HG03135 (cell line): ENCODE measurements around the gene KCNAB1.
A peak's percentile ranks its signal among the peaks of the same experiment; 100 is the strongest.

Experiments used
- ATAC-seq: cut with Tn5 transposase; IDR thresholded peaks from one replicate; pipeline ENCODE4 v1.9.1; 2021; ENCODE audit warnings: mild to moderate bottlenecking, moderate library complexity; ENCODE audit not compliant: unreplicated experiment

Gene KCNAB1

DNA sequence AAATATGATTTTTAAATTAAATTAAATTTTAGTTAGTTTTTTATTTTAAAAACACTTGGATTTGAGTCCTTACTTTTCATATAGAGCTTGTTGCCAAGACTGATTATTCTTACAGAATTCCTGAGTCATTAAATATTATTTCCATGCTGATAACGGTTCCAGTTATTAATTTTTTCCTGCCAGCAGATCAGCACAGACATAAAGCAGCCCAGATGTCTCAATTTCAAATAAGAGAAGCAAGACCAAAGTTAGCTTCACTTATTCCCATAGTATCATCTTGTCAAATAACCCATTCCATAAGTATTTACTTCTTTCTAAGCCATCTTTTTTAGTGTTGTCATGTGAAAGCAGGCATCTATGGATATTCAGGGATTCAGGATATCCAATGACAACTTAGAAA lies 359.2 kb downstream of the KCNAB1 start:
- ATAC-seq, result no peak

DNA sequence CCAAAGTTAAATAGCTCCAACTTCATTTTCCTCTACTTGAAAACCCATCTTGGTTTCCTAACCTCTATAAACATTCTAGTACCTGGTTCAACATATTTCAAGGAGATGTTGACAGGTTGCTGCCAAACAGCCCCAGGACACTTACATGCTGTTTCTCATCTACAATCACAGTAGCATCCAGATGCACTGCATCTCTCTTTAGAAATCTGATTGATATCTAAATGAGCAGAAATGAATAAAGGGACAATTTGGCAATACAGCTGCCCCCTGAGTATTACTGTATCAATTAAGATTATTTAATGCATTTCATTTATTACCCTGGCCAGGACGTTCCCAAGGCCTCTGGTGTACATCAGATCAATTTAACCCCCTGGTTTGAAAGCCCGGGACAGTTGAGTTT lies 360.6 kb downstream of the KCNAB1 start:
- ATAC-seq, result no peak

DNA sequence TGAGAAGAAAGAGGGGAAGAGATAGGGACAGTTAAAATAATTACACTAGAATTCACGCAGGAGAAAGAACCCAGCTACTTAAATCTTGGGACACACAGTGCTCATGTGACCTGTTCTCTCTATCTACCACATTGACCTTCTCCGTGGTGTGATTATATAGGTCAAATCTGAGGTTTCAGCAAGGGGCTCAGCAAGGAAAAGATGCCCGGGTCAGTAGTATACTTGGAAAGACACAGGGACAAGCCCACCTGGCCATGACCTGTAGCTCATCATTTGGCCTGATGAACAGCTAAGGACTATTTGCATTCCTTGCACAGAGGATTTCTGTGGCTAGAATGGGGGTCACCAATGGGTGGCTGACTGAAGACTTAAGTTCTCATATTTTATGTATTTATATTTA lies 362.6 kb downstream of the KCNAB1 start:
- peak; percentile 10 for ATAC-seq

DNA sequence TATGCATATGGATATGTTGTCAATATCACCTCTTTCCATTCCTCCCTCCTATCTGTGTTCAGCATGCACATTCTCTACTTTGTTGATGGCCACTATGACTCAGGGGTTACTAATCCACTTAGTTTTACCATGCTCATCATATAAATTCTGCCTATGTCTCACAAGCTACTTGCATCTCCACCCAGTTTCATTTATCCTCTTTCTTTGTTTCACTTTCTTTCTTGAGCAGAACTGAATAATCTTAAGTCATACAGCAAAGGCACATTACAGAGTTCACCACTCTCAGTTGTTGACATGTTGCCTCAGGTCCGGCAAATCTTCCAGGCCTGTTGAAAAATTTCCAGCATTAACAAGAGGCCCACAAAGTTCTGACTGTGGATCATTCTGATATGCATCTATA lies 363.0 kb downstream of the KCNAB1 start:
- peak; percentile 90 for ATAC-seq

DNA sequence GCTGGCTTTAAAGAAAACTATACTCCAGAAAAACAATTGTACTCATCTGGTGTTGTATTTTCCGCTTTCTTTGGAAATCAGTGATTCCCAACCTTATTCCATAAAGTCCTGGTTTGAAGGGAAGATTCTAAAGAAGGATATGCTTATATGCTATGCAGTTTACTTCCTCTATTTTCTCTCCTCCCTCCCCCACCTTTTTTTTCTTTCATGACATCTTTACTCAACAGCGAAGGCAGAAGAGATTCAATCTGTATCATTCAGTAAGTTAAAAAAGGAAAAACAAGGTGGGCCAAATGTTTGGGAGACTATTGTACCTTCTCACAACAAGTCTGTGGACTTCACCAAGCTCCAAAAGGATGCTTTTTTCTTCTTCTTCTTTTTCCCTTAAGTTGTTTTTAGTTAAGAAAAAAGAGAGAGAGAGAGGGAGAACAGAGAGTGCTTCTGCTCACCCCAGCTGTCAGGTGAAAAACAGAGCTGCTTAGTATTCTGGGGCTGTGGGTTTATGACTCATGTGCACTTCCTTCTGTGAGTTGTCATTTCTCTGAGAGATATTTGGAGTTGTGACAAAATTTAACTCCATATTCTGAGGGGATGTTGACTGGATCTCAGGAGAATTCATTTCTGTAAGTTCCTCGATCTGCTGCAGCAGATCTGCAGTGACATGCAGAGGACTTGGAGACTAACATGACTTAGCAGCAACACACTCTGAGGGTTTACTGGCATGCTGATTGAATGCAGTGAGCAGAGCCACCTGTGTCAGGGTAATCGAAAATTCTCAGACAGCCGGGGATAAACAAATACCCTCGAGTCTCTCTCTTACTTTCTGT lies 363.8 kb downstream of the KCNAB1 start:
- peak; percentile 85 for ATAC-seq

DNA sequence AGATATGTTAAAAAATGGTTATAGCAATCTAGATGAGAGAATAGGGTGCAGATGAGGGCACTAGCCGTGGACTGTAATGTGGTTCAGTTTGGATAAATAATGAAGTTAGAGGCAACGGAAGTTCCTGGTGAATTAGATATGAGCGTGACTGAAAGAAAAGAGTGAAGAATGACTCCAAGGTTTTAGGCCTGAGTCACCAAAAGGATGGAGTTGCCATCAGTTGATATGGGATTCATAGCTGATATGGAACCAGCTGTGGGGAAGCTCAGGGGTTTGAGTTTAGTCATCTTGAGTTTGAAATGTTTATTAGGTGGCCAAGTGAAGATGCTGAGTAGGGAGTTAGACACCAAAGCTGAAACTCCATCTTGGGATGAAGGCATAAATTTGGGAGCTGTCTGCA lies 368.4 kb downstream of the KCNAB1 start:
- no peak for ATAC-seq

DNA sequence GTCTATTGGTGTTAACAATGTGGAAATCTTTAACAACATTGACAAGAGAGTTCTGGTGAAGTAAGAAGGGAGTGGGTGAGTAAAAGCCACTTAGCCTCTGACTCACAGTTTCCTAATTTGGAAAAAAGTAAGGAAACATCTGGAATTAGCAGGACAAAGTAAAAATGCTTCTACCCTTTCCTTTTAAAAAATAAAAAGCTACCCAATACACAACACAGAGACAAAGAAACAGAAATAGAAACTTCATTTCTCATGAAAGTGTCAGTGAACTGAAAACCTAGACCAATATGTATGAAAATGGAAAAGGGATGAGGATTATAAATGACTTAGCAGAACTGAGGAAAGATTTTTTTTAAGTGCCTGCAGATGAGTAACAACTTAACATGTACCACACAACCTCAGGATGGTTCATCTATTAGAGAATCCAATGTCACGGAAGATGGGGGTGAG lies 369.1 kb downstream of the KCNAB1 start:
- ATAC-seq, result no peak

DNA sequence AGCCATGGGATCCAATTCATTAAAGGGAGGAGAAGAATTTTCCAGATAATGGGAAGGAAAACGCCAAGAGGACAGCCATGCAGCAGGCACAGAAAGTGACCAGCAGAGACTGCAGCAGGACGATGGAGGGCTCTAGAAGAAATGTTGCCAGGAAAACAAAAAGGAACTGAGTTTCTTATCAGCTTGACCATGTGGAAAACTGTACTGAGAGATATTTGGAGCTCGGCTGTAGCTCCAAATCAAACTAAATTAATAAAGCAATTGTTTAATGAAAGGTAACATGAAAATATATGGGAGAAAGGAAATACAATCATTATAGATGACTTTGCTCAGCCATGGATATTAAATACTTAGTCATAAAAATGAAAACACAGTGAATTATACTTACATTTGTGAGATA lies 370.8 kb downstream of the KCNAB1 start:
- no peak for ATAC-seq

DNA sequence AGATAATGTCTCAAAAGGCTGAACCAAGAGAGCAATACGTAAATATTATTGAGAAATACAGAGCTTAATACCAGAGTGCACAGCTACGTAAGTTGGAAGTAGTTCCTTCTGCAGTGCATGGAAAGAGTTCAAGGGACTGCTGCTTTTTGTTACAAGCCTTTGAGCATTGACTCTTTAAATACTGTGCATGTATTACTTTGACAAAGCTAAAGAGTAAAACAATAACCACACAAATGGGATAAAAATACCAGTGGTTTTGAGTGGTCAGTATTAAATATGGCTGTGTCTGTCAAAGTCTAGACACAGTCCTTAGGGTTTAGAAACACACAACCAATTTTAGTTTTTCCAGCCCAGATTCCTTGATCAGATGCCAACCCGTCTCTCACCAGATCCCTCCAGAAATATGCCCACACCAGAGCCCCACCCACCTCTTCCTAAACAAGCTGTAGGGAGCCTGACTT lies 372.5 kb downstream of the KCNAB1 start:
- no peak for ATAC-seq

DNA sequence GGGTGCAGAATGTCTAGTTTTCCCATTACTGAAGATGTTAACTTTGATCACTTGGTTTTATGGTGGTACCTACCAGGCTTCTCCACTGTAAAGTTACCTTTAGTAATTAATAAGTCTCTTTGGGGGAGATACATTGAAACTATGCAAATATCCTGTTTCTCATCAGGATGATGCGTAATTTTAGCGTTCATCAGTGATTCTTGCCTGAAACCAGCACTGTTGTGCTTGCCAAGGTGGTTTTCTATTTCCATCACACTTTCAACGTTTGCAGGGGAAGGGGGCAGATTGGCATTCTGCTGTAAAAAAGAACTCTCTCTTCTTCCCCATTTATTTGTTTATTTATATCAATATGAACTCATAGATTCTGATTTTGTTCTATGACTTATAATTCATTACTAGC lies 373.5 kb downstream of the KCNAB1 start:
- no peak for ATAC-seq

DNA sequence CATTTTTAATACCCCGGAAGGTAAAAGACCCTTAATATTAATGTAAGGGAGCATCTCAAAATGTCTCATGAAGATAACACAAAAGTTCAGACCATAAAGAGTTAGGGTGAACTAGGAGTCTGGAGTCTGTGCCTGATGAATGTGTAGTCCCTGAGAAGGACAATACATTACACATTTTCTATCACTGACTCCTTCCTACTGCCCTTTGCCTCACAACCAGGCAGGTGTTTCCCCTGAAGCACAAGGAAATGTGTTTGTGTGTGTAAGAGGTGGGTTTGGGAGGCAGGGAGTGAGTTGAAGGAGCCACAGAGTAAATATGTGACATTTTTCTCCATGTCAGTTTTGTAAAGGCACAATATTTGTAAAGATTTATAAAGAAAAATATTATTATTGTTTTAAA lies 375.4 kb downstream of the KCNAB1 start:
- ATAC-seq, result no peak

DNA sequence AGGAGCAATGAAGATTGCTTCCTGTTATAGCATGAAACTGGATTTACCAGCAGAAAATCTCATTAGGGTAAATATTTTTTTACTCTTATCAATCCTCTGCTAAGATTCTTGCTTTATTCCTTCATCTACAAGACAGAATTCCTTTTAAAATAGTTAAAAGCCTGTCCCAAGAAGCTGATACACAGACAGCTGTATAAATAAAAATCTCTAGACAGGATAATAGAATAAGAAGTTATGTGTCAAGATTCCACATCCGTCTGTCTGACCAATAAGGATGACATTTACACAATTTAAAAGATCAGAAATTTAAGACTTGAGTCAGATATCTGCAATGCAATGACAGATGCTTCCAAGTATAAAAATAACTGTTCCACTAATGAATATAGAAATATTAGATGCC lies 376.9 kb downstream of the KCNAB1 start:
- ATAC-seq, result no peak

DNA sequence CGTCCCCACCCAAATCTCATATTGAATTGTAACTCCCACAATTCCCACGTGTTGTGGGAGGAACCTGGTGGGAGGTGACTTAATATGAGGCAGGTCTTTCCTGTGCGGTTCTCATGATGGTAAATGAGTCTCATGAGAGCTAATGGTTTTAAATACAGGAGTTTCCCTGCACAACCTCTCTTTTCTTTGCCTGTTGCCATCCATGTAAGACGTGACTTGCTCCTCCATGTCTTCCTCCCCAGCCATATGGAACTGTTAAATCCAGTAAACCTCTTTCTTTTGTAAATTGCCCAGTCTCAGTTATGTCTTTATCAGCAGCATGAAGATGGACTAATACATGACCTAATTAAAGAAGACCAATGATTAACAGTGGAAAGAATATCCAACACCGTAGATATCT lies 377.9 kb downstream of the KCNAB1 start:
- no peak for ATAC-seq

DNA sequence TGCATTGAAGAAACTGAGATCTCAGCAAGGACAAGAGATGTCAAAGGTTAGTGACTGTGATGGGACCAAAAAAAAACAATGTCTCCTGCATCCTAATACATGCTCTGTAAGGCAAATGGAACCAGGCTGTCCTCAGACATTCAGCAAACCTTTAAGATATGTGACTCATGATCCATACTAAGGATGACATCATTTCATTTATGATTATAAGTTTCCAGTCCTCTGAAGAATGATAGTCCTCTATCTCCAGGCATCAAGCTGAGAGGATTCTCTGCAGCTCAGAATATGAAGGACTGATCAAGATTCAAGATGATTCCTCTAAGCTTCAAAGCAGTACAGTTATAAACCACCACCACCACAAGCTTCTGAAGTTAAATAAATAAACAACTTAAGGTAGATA lies 386.9 kb downstream of the KCNAB1 start:
- ATAC-seq, result no peak

DNA sequence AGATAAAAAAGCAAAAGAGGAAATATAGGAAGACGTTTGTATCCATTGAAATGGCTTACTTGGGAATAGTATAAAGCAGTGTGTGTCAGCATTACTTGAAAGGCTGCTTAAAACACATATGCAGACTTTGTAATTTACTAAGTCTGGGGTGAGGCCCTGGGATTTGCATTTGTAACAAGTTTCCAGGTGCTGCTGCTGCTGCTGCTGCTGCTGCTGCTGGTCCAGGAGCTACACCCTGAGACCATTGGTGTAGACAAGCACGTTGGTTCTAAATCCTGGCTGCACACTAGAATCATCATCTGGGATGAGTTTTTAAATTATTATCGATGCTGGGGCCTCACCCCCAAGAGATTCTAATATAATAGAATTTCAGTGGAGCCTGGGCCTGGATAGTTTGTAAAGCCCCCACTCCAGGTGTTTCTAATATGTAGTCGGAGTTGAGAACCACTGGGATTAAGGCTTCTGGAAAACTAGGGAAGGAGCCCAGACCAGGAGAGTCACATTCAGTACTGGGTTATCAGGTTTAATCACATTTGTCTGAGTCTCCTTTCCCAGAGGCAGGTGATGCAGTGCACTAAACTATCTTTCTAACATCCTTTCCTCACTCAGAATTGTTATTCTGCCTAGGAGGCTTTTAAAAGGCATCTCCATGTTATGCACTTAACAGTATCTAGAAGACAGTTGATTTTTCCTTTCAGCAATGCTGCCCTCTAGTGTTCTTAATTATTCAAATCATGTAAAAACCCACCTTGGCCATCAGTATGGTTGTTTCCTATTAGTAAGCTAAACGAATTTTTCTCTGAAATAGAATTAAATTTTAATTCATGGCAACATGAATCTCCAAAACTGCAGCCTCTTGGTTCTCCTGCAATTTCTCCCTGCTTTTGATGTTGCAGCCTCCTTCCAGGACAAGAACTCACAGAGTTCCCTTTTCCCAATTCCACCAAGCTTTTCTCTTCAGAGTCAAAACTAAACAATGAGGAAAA lies 389.1 kb downstream of the KCNAB1 start:
- ATAC-seq, result peak; percentile 73

DNA sequence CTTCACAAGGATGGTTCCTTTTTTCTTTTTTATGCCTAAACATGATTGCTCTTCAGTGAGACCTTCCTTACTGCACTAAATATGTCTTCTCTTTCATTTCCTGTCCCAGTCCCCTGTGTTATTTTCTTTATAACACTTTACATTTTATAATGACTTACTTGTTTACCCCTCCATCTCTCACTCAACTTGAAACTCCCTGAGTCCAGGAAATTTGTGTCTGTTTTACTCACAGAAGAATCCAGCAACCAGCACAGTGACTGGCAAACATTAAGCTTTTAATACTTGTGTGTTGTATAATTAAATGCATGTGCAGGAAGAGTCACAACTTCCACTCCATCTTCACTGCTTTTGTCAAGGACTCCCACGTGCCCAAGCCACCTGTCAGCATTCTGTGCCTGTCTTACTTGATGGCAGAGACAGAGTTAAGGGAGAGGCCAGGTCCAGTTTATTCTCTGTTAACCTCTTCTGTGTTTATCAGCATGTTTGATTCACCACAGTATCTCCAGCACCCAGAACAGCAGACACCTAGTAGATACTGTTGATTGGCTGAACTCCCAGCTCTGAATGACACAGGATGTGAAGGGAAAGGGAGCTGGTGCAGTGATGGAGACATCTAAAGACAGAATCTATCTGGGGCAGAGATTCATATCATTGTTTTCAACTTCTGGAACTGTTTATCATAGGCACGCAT lies 391.8 kb downstream of the KCNAB1 start:
- ATAC-seq, result no peak

DNA sequence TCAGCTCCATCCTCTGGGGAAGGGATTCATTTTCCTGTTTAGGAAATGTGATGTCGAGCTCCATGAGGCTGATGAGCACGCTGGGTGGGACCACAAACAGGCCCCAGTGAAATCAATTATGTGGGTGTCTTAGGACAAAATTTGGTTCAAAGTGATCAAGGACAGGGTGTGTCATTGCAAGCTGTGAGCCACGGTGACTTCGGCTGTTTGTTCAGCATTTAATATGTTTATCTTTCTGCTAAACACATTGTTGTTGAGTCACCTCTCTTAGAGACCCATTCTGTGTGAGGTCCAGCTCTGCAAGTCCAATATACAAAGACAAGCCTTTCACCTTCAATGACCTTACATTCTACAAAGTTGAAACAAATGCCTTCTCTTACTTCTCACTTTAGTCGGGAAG lies 393.2 kb downstream of the KCNAB1 start:
- no peak for ATAC-seq

DNA sequence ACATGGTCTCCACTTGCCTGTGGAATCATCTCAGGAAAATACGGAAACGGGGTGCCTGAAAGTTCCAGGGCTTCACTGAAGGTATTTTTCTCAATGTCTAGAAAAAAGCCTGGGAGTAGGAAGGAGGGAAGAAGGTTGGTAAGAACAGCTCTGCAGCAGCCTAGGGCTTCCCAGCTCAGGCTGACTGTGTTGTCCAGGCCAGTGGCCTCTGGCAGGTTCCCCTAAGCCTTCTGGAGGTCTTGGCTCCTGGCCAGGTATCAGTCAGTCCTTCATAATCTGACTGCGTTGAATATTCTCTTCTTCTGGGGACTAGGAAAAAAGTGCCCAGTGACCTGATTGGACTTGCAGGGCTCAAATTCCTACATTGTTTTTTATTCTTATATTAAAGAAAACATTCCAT lies 395.9 kb downstream of the KCNAB1 start:
- no peak for ATAC-seq

DNA sequence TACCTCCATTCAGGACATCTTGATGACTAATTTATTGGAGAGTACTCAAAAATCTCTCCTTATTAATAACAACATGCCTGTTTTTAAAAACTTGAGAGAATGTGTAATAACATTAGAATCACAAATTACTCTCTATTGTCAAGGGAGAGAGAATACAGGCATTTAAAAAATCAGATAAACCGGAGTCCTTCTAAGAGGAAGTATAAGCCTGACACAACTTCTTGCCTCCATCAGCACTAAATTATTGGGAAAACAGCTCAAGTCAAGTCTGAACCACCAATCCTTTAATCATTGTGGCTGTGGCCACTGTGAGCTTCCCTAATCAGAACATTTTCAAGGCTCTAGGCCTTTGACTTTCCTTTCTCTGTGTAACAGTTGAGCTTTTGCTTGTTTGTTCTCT lies 396.6 kb downstream of the KCNAB1 start:
- no peak for ATAC-seq

DNA sequence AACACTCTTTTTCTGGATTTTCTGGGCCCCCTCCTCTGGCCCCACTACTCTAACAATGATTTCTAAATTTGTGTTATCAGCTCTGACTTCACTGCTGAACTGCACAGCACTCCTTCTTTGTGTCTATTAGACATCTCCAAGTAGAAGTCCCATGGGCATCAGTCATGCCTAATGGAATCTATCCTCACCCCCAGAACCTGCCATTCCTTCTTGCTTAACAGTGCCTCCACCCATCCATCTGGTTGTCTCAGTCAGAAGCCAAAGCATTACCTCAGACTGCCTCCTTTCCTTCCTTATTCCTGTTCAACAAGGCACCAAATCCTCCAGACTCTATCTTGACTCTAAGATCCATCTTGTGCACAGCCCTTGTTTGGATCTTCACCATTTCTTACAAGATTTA lies 398.3 kb downstream of the KCNAB1 start:
- ATAC-seq, result no peak

DNA sequence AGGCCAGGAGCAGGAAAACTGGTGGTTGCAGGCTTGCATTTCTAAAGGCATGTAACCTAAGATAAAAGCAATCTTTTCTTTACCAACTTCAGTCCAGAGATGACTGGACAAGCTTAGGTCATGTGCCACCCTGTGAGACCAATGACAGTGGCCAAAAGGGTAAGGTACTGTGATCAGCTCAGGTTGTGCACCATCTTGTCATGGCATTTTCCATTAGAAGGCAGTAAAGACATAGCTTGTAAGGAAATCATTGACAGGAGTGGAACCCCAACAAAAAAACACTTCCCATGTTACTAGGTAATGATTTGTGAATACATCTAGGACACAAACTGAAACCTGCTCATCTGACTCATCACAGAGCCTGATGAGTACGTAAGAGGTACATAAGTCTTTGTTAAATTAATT lies 399.4 kb downstream of the KCNAB1 start:
- ATAC-seq, result peak; percentile 91
